HG03196 (cell line): Measurements from ENCODE around the gene NBAS.
"Not testable (repeated sequence)": the region's sequence is repeated elsewhere in the genome, so short reads cannot be mapped to it uniquely, and the experiment has no call there.

Experiments
- ATAC-seq: cut with Tn5 transposase; IDR thresholded peaks from one replicate; pipeline ENCODE4 v1.9.1; 2021; ENCODE audit not compliant: unreplicated experiment

Gene NBAS

GRCh38 chr2:15533860-15534480, 27.2 kb downstream of the NBAS start:
- ATAC-seq = no peak

DNA sequence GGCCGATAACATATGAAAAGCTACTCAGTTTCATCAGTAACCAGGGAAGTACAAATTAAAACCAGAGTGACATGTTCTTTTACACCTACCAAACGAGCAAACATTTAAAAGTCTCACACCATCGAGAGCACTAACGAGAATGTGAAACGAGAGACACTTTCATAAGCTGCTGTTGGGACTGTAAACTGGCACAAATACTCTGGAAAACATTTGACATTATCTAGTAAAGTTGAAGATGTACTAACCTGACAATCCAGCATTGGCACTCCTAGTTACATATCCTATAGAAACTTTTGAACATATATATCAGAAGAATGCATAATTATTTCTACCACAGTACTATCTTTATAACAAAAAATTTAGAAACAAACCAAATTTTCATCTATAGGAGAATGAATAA, 28.1 kb downstream of the NBAS start:
- ATAC-seq = no peak

GRCh38 chr2:15531095-15531854, 29.9 kb downstream of the NBAS start:
- no peak for ATAC-seq

DNA sequence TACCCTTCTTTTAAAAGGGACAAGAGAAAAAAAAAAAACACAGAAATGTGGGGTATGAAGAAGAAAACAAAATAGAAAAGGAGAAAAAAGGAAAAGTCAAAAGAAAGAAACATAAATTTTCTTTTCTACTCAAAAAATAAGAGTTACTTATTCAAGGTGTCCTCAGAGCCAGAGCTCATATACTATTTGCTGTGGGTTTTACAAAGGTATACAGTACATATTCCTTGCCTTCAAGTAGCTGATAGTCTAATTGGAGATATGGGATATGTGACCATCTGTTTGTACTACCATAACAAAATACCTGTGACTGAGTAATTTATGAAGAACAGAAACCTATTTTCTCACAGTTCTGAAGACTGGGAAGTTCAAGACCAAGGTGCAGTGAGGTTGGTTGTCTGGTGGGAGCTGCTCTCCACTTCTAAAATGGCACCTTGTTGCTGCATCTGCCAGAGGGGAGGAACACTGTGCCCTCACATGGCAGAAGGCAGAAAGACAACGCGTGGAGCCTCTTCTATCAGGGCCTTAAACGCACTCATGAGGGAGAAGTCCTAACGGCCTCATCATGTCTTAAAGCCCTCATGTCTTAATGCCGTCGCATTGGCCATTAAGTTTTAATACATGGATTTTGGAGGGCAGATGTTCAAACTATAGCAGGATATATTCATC, 33.9 kb downstream of the NBAS start:
- ATAC-seq = no peak

- no peak for ATAC-seq
These were observed 39.4 kb downstream of the NBAS start for GRCh38 chr2:15521641-15522181.

DNA sequence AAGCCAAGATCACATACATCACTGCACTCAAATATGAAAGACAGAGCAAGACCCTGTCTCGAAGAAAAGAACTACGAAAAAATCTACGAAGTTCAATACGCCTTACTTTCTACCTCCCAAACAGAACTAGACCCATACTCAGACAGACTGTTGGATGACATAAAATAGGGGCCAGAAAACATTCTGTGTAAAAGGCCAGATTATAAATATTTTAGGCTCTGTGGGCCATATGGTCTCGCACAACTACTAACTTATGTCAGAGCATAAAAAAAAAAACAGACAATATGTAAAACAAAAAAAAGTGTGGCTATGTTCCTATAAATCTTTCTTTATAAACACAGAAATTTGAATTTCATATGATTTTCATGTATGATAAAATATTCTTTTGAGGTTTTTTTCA, 40.8 kb downstream of the NBAS start:
- no peak for ATAC-seq

DNA sequence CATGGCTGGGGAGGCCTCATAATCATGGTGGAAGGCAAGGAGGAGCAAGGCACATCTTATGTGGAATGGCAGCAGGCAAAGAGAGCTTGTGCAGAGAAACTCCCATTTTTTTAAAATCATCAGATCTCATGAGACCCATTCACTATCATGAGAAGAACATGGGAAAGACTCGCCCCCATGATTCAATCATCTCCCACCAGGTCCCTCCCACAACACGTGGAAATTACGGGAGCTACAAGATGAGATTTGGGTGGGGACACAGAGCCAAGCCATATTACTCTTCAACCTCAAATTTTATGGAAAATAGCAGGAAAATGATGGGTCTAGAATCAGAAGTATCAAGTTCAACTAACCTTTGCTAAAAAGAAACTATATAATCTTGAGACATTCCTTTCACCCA, 42.4 kb downstream of the NBAS start:
- ATAC-seq = not testable (repeated sequence)

- ATAC-seq = no peak
These were observed 43.3 kb downstream of the NBAS start for GRCh38 chr2:15517793-15518192.

DNA sequence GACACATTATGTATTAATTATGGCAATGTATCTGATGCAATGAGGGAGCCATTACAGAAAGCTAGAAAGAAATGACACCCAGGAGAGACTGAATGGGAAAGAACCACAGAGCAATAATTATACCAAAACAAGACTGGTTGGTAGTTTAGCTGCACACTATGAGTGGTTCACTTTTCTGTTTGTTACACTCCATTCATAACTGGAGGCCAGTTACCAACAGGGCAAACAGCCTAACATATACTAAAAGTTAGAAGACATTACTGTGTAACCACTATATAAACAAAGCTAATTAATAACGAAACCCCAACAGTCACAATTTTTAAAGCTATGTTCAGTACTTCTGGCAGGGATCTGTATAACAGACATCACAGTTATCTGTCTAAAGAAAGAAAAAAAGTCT, 49.4 kb downstream of the NBAS start:
- no peak for ATAC-seq

- no peak for ATAC-seq
These were observed 50.6 kb downstream of the NBAS start for GRCh38 chr2:15510552-15510951.

DNA sequence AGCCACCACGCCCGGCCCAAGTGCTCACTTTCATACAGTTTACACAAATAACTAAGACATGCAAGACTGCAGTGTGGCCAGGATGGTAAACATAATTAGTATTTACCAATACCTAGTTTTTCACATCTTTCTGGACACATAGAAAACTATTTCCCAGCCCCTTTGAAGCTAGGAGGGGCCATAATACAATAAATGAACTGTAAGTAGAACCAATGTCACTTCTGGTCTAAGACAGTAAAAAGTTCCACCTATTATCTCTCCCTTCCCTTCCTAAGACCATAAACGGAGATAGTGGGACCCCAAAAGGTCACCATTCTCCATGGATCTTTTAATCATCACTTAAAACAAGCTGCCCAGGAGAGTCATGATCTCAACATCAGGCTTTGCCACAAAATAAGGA, 51.0 kb downstream of the NBAS start:
- ATAC-seq = no peak

DNA sequence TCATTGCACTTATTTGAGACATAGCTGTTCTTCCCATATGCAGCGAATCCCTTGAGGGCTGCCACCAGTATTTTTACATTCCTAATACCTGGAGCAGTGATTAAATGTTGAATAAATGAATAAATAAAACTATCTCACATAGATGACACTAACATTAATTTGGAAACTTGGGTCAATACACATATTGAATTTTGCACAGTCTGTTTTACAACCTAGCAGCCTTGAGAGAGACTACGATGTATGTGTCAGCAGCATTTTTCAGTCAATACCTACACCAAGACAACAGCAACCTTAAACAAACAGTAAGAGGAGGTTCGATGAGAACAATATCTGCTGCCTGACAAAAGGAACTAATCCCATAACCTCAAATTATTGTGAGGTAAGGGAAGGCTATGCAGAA, 53.4 kb downstream of the NBAS start:
- no peak for ATAC-seq

GRCh38 chr2:15507061-15507460, 54.1 kb downstream of the NBAS start:
- ATAC-seq = no peak

DNA sequence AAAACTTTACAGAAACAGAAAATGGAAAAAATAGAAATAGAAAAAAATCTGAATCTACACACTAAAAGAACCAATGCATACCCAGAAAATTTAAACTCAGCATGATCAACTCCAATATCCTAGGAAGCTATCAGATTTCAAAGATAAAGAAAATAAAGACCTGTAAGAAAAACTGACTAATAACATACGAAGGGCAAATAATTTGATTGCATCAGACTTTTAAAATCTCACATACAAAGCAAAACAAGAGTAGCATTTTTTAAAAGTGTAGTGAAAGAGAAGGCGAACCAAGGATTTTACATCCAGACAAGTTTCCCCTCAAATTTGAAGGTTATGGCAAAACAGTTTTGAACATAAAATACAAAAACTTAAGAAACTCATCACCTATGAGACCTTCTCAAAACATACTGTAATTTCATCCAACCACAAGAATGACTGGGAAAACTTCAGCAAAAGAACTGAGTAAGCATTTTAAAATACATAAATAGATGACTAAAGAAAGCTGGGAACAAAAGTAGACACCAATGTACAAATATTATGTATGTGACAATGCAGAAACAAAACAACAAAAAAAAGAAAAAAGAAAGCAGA, 54.8 kb downstream of the NBAS start:
- ATAC-seq = no peak

- no peak for ATAC-seq
These were observed 56.1 kb downstream of the NBAS start for GRCh38 chr2:15504882-15505663.

DNA sequence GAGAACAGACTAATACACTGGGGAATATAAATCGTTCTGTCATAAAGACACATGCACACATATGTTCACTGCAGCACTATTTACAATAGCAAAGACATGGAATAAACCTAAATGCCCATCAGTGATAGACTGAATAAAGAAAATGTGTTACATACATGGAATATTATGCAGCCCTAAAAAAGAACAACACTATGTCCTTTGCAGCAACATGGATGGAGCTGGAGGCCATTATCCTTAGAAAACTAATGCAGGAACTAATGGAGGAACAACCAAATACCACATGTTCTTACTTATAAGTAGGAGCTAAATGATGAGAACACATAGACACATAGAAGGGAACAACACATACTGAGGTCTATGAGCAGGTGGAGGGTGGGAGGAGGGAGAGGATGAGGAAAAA, 61.9 kb downstream of the NBAS start:
- not testable (repeated sequence) for ATAC-seq

- ATAC-seq = no peak
These were observed 62.6 kb downstream of the NBAS start for GRCh38 chr2:15498554-15498953.

DNA sequence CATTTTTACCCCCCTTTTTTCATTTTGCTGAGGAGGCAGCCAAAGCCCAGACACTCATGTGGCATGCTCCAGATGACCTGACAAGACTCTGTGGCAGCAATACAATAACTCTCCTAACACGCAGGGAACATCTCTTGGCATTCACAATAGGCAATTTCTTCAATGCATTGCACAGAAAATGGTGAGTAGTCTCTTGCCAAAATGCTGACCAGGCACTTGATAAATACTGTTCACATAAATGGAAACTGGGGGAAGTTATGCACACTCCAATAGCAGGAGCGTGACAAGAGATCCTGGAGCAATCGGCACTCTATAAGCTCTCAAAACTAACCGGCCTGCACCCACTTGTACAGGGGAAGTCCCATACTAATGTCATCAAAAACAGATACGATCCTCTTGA, 66.3 kb downstream of the NBAS start:
- no peak for ATAC-seq

DNA sequence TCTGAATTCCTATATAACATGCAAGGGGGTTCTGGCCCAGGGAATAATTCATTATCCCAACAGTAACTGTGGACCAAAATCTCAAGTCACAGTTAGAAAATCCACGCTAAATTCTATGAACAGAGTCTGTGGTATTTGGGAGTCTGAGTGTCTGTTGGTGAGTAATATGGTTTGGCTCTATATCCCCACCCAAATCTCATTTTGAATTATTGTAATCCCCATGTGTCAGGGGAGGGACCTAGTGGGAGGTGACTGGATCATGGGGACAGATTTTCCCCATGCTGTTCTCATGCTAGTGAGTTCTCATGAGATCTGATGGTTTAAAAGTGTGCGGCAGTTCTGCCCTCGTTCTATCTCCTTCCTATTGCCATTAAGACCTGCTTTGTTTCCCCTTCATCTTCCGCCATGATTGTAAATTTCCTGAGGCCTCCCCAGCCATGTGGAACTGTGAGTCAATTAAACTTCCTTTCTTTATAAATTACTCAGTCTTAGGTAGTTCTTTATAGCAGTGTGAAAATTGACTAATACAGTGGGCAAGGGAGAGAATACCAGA, 68.3 kb downstream of the NBAS start:
- no peak for ATAC-seq

- no peak for ATAC-seq
These were observed 74.4 kb downstream of the NBAS start for GRCh38 chr2:15486770-15487169.

- ATAC-seq = no peak
These were observed 75.2 kb downstream of the NBAS start for GRCh38 chr2:15485949-15486348.
